GM10248 (cell line): ENCODE measurements around the gene ANKRD31.

Experiments used
- CTCF ChIA-PET: fragments of 300-600 bp; sonication (Branson Sonifier 250); formaldehyde crosslinking; extraction: SDS; loops from one replicate; lab custom pipeline; 2021; ENCODE audit warnings: antibody characterized with exemption; lab: Yijun Ruan, JAX
- POLR2A ChIA-PET: fragments of 350-650 bp; sonication (Branson Sonifier 250); formaldehyde crosslinking; extraction: SDS; loops from one replicate; lab custom pipeline; 2020; ENCODE audit warnings: antibody characterized with exemption; lab: Yijun Ruan, JAX
- DNase-seq: peaks from one replicate; pipeline ENCODE4 v3.0.0; 2012; ENCODE audit errors: extremely low spot score
- CTCF ChIP-seq: IDR thresholded peaks from 2 replicates; pipeline ENCODE4 v1.5.1; 2012; ENCODE audit warnings: mild to moderate bottlenecking, low read depth; ENCODE audit errors: extremely low read depth, missing control alignments, control extremely low read depth

The ANKRD31 gene

GRCh38 chr5:75051217-75051751 lies 185.4 kb downstream of the ANKRD31 start:
- no peak for DNase-seq
- no peak for TF ChIP-seq CTCF
- CTCF ChIA-PET, result interaction anchor here (1.5 to 3.4 kb wide), 4 partner anchors 8 to 185 kb away, joined by 3 to 14 read pairs (median 10); partner anchors contain the start of gene ANKRD31
- POLR2A ChIA-PET, result no interaction called here

- no peak for DNase-seq
- TF ChIP-seq CTCF, result no peak
- ChIA-PET CTCF (interaction anchor here (0.8 to 3.4 kb wide), 13 partner anchors 9 to 631 kb away, joined by 3 to 14 read pairs (median 4); partner anchors contain the start of gene ANKRD31), POLR2A (no interaction called here)
These were observed 186.3 kb downstream of the ANKRD31 start for GRCh38 chr5:75050415-75050814.

GRCh38 chr5:75049456-75050351 lies 187.0 kb downstream of the ANKRD31 start:
- ChIA-PET CTCF (interaction anchor here (0.8 to 3.4 kb wide), 15 partner anchors 8 to 1206 kb away, joined by 3 to 14 read pairs (median 4); partner anchors contain the start of gene ANKRD31), POLR2A (no interaction called here)
- DNase-seq, result peak; percentile 43
- peak; percentile 67 for TF ChIP-seq CTCF

GRCh38 chr5:75048457-75048953 lies 188.2 kb downstream of the ANKRD31 start:
- TF ChIP-seq CTCF, result no peak
- DNase-seq, result no peak
- POLR2A ChIA-PET, result interaction anchor here (1.0 kb wide), 1 partner anchor 288 kb away, joined by 3 read pairs; the partner anchor contains the start of gene HMGCR
- CTCF ChIA-PET, result interaction anchor here (0.8 to 3.4 kb wide), 5 partner anchors 11 to 1208 kb away, joined by 3 to 14 read pairs (median 6); partner anchors contain the start of gene ANKRD31

- POLR2A ChIA-PET, result no interaction called here
- CTCF ChIA-PET, result no interaction called here
- no peak for TF ChIP-seq CTCF
- DNase-seq, result no peak
These were observed 189.3 kb downstream of the ANKRD31 start for GRCh38 chr5:75047356-75047755.
